GM19438 (cell line): ENCODE results near the gene RARS2.
"Not testable (repeated sequence)": the region's sequence is repeated elsewhere in the genome, so short reads cannot be mapped to it uniquely, and the experiment has no call there.

Source experiments
- ATAC-seq: cut with Tn5 transposase; IDR thresholded peaks from one replicate; pipeline ENCODE4 v1.9.1; 2021; ENCODE audit warnings: low read depth; ENCODE audit not compliant: unreplicated experiment

RARS2 gene

GRCh38 chr6:87514831-87515230 lies 75.0 kb downstream of the RARS2 start:
- no peak for ATAC-seq

DNA sequence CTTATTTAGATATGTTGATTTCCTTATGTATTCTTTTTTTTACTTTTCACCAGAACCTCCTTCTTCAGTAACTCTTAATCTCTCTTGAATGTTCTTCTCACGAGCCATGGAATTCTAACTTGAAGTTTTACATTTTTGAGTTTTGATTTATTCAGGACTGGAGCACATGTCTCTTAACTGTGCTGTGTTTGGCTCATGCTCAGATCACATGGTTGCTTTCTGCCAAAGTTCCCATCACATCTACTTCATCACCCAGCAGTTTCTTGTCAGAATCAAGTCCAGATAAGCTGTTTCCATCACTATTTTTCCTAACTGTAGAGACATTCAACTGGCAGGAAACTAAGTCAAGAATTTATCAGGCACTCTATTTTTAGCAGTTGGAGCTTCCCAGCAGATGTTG lies 85.3 kb downstream of the RARS2 start:
- no peak for ATAC-seq

DNA sequence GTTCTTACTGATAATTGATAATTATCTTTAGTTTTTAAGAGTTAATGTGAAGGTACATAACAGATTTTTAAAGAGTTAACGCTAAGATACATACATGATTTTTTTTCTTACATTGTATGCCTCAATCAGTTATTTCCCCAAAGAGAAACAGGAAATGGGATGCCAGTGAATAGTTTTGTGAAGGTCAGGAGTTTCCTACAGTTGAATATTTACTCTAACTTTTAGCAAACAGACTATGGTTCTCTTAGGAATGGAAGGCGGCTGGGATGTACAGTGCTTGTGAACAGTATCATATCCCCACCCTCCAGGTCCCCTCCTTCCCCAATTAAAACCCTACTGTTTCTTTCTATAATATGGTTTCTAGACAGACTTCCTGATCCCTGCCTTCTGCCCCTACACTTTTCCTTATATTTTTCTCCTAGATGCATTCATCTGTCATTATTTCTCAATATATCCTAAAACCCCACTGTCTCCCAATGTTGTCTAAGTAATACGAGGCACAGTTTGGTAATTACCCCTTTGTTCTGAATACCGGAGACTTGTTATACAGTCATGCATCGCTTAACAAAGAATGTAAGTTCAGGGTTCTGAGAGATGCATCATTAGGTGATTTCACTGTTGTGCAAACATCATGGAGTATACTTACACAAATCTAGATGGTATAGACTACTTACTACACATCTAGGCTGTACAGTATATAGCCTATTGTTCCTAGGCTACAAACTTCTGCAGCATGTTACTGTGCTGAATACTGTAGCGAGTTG lies 87.8 kb downstream of the RARS2 start:
- ATAC-seq = no peak

- no peak for ATAC-seq
These were observed 91.7 kb downstream of the RARS2 start for GRCh38 chr6:87498048-87498447.

DNA sequence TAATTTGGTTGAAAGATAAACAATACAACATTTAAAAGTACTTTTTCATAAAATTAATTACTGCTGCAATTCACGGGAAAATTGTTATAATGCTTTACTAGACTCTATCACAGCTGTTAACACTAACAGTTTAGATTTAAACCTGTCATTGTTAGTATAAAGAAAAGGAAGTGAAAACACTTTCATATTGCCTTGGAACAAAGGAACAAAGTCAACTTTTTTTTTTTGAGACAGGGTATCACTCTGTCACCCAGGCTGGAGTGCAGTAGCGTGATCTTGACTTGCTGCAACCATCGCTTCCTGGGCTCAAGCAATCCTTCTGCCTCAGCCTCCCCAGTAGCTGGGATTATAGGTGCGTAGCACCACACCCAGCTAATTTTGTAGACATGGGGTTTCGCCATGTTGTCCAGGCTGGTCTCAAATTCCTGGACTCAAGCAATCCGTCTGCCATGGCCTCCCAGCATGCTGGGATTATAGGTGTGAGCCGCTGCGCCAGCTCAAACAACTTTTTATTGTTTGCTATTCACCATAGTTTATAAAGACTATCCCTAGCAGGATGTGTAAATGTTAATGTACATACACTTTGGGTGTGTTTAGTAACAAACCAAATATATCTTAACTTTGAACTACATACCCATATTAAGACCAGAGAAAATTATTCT lies 94.9 kb downstream of the RARS2 start:
- ATAC-seq = peak; percentile 85

- not testable (repeated sequence) for ATAC-seq
These were observed 100.5 kb downstream of the RARS2 start for GRCh38 chr6:87489326-87489725.

DNA sequence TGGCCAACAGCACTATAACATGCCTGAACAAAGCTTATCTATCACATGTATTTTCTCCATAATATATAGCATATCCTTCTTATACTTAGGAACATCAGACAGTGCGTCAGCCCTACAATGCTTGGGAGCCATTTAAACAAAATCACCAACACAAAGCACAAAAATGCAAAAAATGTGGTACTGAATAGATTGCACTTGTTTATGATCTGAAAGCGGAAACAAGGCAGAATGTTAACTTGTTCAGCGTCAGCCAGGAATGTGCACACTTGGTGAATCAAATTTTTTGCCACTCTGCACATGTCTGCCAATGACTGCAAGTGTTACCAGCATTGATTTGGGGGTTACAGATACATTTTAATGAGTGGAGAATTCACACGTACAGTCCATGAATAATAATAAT lies 102.2 kb downstream of the RARS2 start:
- no peak for ATAC-seq

- no peak for ATAC-seq
These were observed 105.3 kb downstream of the RARS2 start for GRCh38 chr6:87484491-87484890.

DNA sequence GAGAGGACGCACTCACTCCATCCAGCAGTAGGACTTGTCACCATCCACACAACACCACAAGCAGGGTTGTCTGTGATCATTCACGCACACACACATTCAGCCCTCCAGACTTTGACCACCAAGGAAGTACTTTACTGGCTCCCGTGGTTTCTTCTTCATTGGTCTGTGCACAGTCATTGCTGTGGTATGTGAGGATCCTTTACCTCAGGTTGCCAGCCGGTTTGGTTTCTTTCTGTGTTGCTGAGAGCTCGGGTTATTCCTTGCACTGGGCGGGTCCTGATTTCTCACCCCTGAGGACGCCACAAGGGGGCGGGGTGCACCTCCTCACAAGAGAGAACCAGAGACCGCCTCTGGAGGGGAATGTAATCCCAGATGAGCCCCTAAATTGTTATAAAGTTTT lies 105.9 kb downstream of the RARS2 start:
- ATAC-seq = no peak

DNA sequence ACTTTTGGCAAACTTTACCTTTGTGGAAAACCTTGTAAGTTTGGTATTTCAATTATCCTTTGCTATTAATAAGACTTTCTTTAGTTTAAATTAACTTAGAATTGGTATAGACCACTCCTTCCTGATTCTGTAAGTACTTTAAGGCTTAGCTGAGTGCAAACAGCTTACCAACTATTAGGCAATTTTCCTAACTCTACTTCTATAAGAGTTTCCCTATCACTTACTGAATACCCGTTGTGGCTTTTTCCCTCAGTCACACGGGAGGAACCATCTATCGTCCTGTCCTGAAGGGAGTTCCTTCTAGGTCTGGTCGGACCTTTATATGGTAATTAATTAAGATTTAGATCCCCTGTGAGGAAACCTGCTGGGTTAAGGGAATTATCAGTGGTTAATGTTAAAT lies 107.4 kb downstream of the RARS2 start:
- no peak for ATAC-seq

- no peak for ATAC-seq
These were observed 107.9 kb downstream of the RARS2 start for GRCh38 chr6:87481931-87482330.

DNA sequence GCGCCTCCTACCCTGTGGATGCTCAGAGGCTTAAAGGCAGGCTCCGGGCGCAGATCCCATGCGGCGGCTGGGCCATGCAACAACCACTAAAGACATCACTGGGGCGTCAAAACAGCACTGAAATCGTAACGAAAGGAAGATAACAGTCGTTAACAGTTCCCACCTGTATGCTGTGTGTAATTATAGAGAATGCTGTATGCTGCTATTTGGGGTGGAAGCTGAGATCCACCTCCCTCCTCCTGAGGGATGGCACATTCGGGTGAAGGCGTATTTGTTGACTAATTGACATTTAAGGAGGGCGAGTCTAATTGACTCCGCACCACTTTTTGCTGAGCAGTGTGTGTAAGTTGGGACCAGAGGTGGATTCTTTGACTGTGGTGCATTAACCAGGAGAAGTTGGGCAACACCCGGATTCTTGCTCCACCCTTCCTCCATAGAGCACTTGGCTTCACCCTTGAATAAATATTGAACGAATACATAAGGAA lies 116.3 kb downstream of the RARS2 start:
- ATAC-seq = peak; percentile 74

DNA sequence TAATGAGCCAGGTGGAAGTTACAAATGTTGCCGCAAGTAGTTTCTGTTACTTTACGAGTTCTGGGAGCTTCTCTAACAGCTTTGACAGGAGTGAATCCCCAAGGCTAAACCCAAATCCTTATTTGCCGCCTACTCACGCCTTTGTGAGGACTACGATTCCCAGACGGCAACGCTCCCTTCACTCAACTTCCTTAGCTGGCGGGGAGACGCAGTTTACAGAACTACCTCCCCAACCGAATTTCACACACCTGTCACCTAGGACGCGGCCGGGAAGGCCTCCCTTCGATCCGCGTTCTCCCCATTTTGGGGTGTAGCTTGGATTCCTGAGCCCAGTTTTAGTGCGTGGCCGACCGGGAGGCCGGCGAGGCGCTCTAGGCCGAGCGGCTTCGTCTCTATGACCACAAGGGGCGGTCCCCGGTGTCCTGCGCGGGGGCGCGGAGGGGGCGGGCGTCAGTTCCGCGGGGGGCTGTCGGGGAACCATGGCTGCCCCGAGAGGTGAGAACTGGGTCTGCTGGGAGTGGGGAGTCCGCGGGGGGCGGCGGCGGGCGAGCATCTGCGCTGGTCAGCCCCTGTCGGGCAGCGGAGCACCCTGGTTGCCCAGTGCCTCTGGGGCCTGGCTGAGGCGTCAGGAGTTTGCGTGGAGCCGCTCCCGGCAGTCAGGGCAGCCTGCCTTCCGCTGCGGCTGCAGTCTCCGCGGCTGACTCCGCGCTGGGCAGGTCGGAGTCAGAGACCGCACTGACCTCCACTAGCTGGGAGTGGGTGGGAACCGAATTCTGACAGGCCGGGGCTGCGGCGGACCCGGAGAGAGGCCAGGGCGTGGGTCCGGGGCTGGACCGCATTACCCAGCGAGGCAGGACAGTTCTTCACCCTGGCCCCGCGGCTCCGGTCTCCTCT lies 117.0 kb downstream of the RARS2 start, which contains the start of gene SLC35A1:
SLC35A1 (plus strand) TSS at position 450 of the 894 bp plus-strand sequence; CDS start at position 480, 30 bp downstream.
- ATAC-seq = peak; percentile 85

DNA sequence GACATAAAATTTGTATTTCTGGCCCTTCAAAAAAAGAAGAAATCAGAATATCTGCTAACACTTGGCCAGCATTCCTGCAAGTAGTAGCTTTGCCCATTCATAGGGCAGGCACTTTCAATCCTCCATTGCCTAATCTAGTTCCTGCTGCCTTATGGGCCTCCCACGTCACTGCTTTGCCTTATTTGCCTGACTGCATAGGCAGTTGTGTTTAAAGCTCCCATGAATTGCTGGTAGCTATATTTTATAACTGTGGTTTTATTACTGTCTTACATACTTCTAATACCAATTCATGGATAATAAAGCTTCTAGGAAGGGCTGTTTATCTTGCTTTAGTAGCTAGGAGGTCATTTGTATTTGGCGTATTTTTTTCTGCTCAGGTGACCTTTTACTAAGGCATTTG lies 124.7 kb downstream of the RARS2 start:
- ATAC-seq = no peak
